Gastrocnemius medialis (tissue), 4 donors: ENCODE measurements around the gene COLEC12. TPM values are rescaled to one million over a fixed set of nuclear protein-coding genes. Genes with fewer than 3 reads are reported as not detected.

Experiments
- ATAC-seq, 2 donors: fragments of 150-250 bp; one replicate each; pipeline ENCODE4 v1.9.1; 2016
- DNase-seq, 2 donors: peaks; one replicate each; pipeline ENCODE4 v3.0.0-alpha.2; 2019
- H3K27ac ChIP-seq, 4 donors: fragments of 200-600 bp; sonication (generic); 1 replicate in 1 of 4; 2 replicates in 3 of 4; pipeline ENCODE4 v1.5.1; 2016 to 2018; ENCODE audit warnings: mild to moderate bottlenecking in 2 of 4, moderate library complexity in 1 of 4
- H3K27me3 ChIP-seq, 3 donors: fragments of 200-600 bp; sonication (generic) in 2 of 3; 1 replicate in 1 of 3; 2 replicates in 2 of 3; pipeline versions ENCODE4 v1.5.1 to v1.6.0; 2016 to 2019; ENCODE audit warnings: mild to moderate bottlenecking in 1 of 3, moderate library complexity in 1 of 3
- H3K36me3 ChIP-seq, 2 donors: fragments of 200-600 bp; sonication (generic) in 1 of 2; one replicate each; pipeline ENCODE4 v1.5.1; 2017 to 2018
- H3K4me1 ChIP-seq, 2 donors: fragments of 200-600 bp; sonication (generic) in 1 of 2; one replicate each; pipeline ENCODE4 v1.5.1; 2016 to 2017; ENCODE audit warnings: mild to moderate bottlenecking in 2 of 2
- H3K4me3 ChIP-seq, 4 donors: fragments of 200-600 bp; sonication (generic) in 3 of 4; 1 replicate in 1 of 4; 2 replicates in 3 of 4; pipeline ENCODE4 v1.5.1; 2016 to 2019; ENCODE audit warnings: mild to moderate bottlenecking in 2 of 4
- H3K9me3 ChIP-seq, 3 donors: fragments of 200-600 bp; sonication (generic) in 2 of 3; 1 replicate in 1 of 3; 2 replicates in 2 of 3; pipeline ENCODE4 v1.5.1; 2016 to 2019
- POLR2A ChIP-seq, 2 donors: fragments of 450-650 bp; IDR thresholded peaks; one replicate each; pipeline ENCODE4 v1.6.1; 2017; ENCODE audit warnings: antibody characterized with exemption in 2 of 2, mild to moderate bottlenecking in 2 of 2, moderate library complexity in 2 of 2
- in situ Hi-C, 4 donors: fragments of 200-750 bp; cut with MboI; loops; one replicate each; pipeline versions ENCODE4 v1.15.0 to v1.8.0; 2017; ENCODE audit warnings: low sequenced_read_pairs in 4 of 4
- intact Hi-C: fragments of 100-400 bp; cut with DNase I; formaldehyde crosslinking; loops from one replicate; pipeline ENCODE4 v1.15.1; 2023; ENCODE audit warnings: low total_unique reads
- total RNA-seq, 4 donors: library from RNA; depleted of rRNA; stranded (reverse); fragments of >200 nt; gene quantifications; one replicate each; pipeline versions ENCODE4 v1.1.0 to v1.2.3, GENCODE V29; 2016
- TF ChIP-seq, protein P1 (sequence below), 5 experiments: fragments of 450-650 bp in 3 of 5; fragments of 200-600 bp in 2 of 5; sonication (generic) in 2 of 5; IDR thresholded peaks in 4 of 5; conservative IDR thresholded peaks in 1 of 5; 1 replicate in 4 of 5; 2 replicates in 1 of 5; pipeline ENCODE4 v1.5.1; 2016 to 2019; ENCODE audit warnings: antibody characterized with exemption in 5 of 5, mild to moderate bottlenecking in 3 of 5, moderate library complexity in 3 of 5

The COLEC12 gene
- total RNA-seq, 4 donors from 2014 or later, result 0.97 to 6.1 (median 5.1) TPM

- in situ Hi-C loops, result no loop called here
- Histone ChIP-seq H3K36me3 (no peaks in the 10 kb centered on the region), H3K9me3 (no peaks in the 10 kb centered on the region), H3K4me1 (peaks cover 0 to 6% of the 10 kb centered on the region in 2 donors), H3K4me3 (no peak overlapping the region), H3K27ac (no peak overlapping the region), H3K27me3 (no peaks in the 10 kb centered on the region)
- TF ChIP-seq, protein P1, sequence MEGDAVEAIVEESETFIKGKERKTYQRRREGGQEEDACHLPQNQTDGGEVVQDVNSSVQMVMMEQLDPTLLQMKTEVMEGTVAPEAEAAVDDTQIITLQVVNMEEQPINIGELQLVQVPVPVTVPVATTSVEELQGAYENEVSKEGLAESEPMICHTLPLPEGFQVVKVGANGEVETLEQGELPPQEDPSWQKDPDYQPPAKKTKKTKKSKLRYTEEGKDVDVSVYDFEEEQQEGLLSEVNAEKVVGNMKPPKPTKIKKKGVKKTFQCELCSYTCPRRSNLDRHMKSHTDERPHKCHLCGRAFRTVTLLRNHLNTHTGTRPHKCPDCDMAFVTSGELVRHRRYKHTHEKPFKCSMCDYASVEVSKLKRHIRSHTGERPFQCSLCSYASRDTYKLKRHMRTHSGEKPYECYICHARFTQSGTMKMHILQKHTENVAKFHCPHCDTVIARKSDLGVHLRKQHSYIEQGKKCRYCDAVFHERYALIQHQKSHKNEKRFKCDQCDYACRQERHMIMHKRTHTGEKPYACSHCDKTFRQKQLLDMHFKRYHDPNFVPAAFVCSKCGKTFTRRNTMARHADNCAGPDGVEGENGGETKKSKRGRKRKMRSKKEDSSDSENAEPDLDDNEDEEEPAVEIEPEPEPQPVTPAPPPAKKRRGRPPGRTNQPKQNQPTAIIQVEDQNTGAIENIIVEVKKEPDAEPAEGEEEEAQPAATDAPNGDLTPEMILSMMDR (IDR thresholded peaks at IDR 0.05 in 4 of 5, conservative IDR thresholded peaks at IDR 0.05 in 1 of 5), result no peak
- no peak for TF ChIP-seq POLR2A (IDR thresholded peaks at IDR 0.05)
- DNase-seq, result no peak
- ATAC-seq, result no peak
- intact Hi-C loops, result no loop called here
Observed at GRCh38 chr18:445055-445454, 55.4 kb downstream of the COLEC12 start.

GRCh38 chr18:438571-438970, 61.9 kb downstream of the COLEC12 start:
- H3K36me3 ChIP-seq, result no peaks in the 10 kb centered on the region
- intact Hi-C loops, result no loop called here
- in situ Hi-C loops, result no loop called here
- H3K27ac ChIP-seq, result no peak overlapping the region
- TF ChIP-seq POLR2A (IDR thresholded peaks at IDR 0.05), result no peak
- TF ChIP-seq, protein P1 (IDR thresholded peaks at IDR 0.05 in 4 of 5, conservative IDR thresholded peaks at IDR 0.05 in 1 of 5), result no peak
- H3K27me3 ChIP-seq, result no peaks in the 10 kb centered on the region
- H3K4me1 ChIP-seq, result no peaks in the 10 kb centered on the region
- DNase-seq, result no peak
- H3K4me3 ChIP-seq, result no peak overlapping the region
- H3K9me3 ChIP-seq, result no peaks in the 10 kb centered on the region
- ATAC-seq, result no peak

- in situ Hi-C loops, result no loop called here
- DNase-seq (no peak), ATAC-seq (no peak)
- intact Hi-C loops, result no loop called here
- Histone ChIP-seq H3K27me3 (no peaks in the 10 kb centered on the region), H3K27ac (no peak overlapping the region), H3K9me3 (no peaks in the 10 kb centered on the region), H3K4me1 (no peaks in the 10 kb centered on the region), H3K4me3 (no peak overlapping the region), H3K36me3 (no peaks in the 10 kb centered on the region)
- TF ChIP-seq, protein P1 (IDR thresholded peaks at IDR 0.05 in 4 of 5, conservative IDR thresholded peaks at IDR 0.05 in 1 of 5), result no peak
- TF ChIP-seq POLR2A (IDR thresholded peaks at IDR 0.05), result no peak
Observed at GRCh38 chr18:435940-436339, 64.6 kb downstream of the COLEC12 start.

GRCh38 chr18:434410-434809, 66.1 kb downstream of the COLEC12 start:
- no peaks in the 10 kb centered on the region for H3K36me3 ChIP-seq
- no peak overlapping the region for H3K27ac ChIP-seq
- ATAC-seq, result peak in 1 of 2 donors; percentile 24
- no peaks in the 10 kb centered on the region for H3K4me1 ChIP-seq
- no peak overlapping the region for H3K4me3 ChIP-seq
- intact Hi-C loops (no loop called here), in situ Hi-C loops (no loop called here)
- H3K27me3 ChIP-seq, result no peaks in the 10 kb centered on the region
- peak in 1 of 2 donors; percentile 22 for DNase-seq
- H3K9me3 ChIP-seq, result no peaks in the 10 kb centered on the region
- no peak for TF ChIP-seq POLR2A (IDR thresholded peaks at IDR 0.05)
- TF ChIP-seq, protein P1 (IDR thresholded peaks at IDR 0.05 in 4 of 5, conservative IDR thresholded peaks at IDR 0.05 in 1 of 5), result no peak

- in situ Hi-C loops (no loop called here), intact Hi-C loops (no loop called here)
- no peaks in the 10 kb centered on the region for H3K4me1 ChIP-seq
- no peak for DNase-seq
- no peak for TF ChIP-seq POLR2A (IDR thresholded peaks at IDR 0.05)
- TF ChIP-seq, protein P1 (IDR thresholded peaks at IDR 0.05 in 4 of 5, conservative IDR thresholded peaks at IDR 0.05 in 1 of 5), result no peak
- no peaks in the 10 kb centered on the region for H3K9me3 ChIP-seq
- no peaks in the 10 kb centered on the region for H3K36me3 ChIP-seq
- H3K4me3 ChIP-seq, result no peak overlapping the region
- no peak for ATAC-seq
- H3K27me3 ChIP-seq, result no peaks in the 10 kb centered on the region
- no peak overlapping the region for H3K27ac ChIP-seq
Observed at GRCh38 chr18:433960-434359, 66.5 kb downstream of the COLEC12 start.
